HepG2 (cell line): Measurements from ENCODE around the gene TOMM6. TPM values are rescaled to one million over a fixed set of nuclear protein-coding genes. Genes with fewer than 3 reads are reported as not detected.

ENCODE experiments used
- CAMTA2 ChIP-seq: sonication (generic); formaldehyde crosslinking; IDR thresholded peaks from 2 replicates; pipeline ENCODE4 v1.4.0; 2020; ENCODE audit warnings: mild to moderate bottlenecking, missing genetic modification reagents, borderline replicate concordance
- HIC2 ChIP-seq: sonication (generic); formaldehyde crosslinking; IDR thresholded peaks from 2 replicates; pipeline ENCODE4 v1.9.0; 2022; ENCODE audit warnings: low read depth, missing genetic modification reagents
- HMG20A ChIP-seq: IDR thresholded peaks from 2 replicates; pipeline ENCODE4 v1.6.1; 2016; ENCODE audit warnings: borderline replicate concordance
- IRF1 ChIP-seq: sonication (generic); formaldehyde crosslinking; IDR thresholded peaks from 2 replicates; pipeline ENCODE4 v1.4.0; 2020; ENCODE audit warnings: low read depth, mild to moderate bottlenecking, missing genetic modification reagents
- KDM4B ChIP-seq: sonication (generic); formaldehyde crosslinking; IDR thresholded peaks from 2 replicates; pipeline ENCODE4 v1.4.0; 2020; ENCODE audit warnings: missing genetic modification reagents
- KMT2B ChIP-seq: IDR thresholded peaks from 2 replicates; pipeline ENCODE4 v1.6.1; 2016; ENCODE audit warnings: missing genetic modification reagents, missing compliant biosample characterization
- MAF1 ChIP-seq: sonication (generic); formaldehyde crosslinking; IDR thresholded peaks from 2 replicates; pipeline ENCODE4 v1.5.0; 2020; ENCODE audit warnings: missing genetic modification reagents, borderline replicate concordance
- MIER3 ChIP-seq: IDR thresholded peaks from 2 replicates; pipeline ENCODE4 v1.6.1; 2016; ENCODE audit warnings: missing compliant biosample characterization, borderline replicate concordance
- NCOA5 ChIP-seq: sonication (generic); formaldehyde crosslinking; IDR thresholded peaks from 2 replicates; pipeline ENCODE4 v1.4.0; 2020; ENCODE audit warnings: missing genetic modification reagents
- PBX3 ChIP-seq: sonication (generic); formaldehyde crosslinking; IDR thresholded peaks from 2 replicates; pipeline ENCODE4 v1.8.1; 2023; ENCODE audit warnings: missing genetic modification reagents, inconsistent platforms, borderline replicate concordance
- RFX1 ChIP-seq: fragments of 450-650 bp; IDR thresholded peaks from 2 replicates; pipeline ENCODE4 v1.6.1; 2017
- SMARCC2 ChIP-seq: fragments of 450-650 bp; IDR thresholded peaks from 2 replicates; pipeline ENCODE4 v1.6.1; 2017; ENCODE audit warnings: antibody characterized with exemption, mild to moderate bottlenecking
- TCF7 ChIP-seq: sonication (generic); IDR thresholded peaks from 2 replicates; pipeline ENCODE4 v1.6.1; 2016; ENCODE audit warnings: antibody characterized with exemption, low read depth
- YEATS4 ChIP-seq: sonication (generic); formaldehyde crosslinking; IDR thresholded peaks from 2 replicates; pipeline ENCODE4 v1.4.0; 2020; ENCODE audit warnings: missing genetic modification reagents, borderline replicate concordance
- ZFP91 ChIP-seq: sonication (generic); formaldehyde crosslinking; IDR thresholded peaks from 2 replicates; pipeline ENCODE4 v1.9.0; 2022; ENCODE audit warnings: missing genetic modification reagents, mild to moderate bottlenecking, borderline replicate concordance
- ZNF207 ChIP-seq: fragments of 450-650 bp; IDR thresholded peaks from 2 replicates; pipeline ENCODE4 v1.6.1; 2016; ENCODE audit warnings: antibody characterized with exemption, borderline replicate concordance
- ZNF572 ChIP-seq: sonication (generic); formaldehyde crosslinking; IDR thresholded peaks from 2 replicates; pipeline ENCODE4 v1.5.1; 2020; ENCODE audit warnings: mild to moderate bottlenecking, missing genetic modification reagents
- ZNF605 ChIP-seq: sonication (generic); formaldehyde crosslinking; IDR thresholded peaks from 2 replicates; pipeline ENCODE4 v1.8.0; 2022; ENCODE audit warnings: mild to moderate bottlenecking, missing genetic modification reagents
- ZNF674 ChIP-seq: sonication (generic); formaldehyde crosslinking; IDR thresholded peaks from 2 replicates; pipeline ENCODE4 v1.5.0; 2020; ENCODE audit warnings: low read depth, mild to moderate bottlenecking, missing genetic modification reagents
- ZNF724P ChIP-seq: sonication (generic); formaldehyde crosslinking; IDR thresholded peaks from 2 replicates; pipeline ENCODE4 v1.8.0; 2022; ENCODE audit warnings: missing genetic modification reagents, borderline replicate concordance
- ZNF776 ChIP-seq: sonication (generic); formaldehyde crosslinking; IDR thresholded peaks from 2 replicates; pipeline ENCODE4 v1.4.0; 2020; ENCODE audit warnings: mild to moderate bottlenecking, missing genetic modification reagents
- ZNF782 ChIP-seq: sonication (generic); formaldehyde crosslinking; IDR thresholded peaks from 2 replicates; pipeline ENCODE4 v1.4.0; 2020; ENCODE audit warnings: missing genetic modification reagents, mild to moderate bottlenecking, borderline replicate concordance
- ZNF792 ChIP-seq: IDR thresholded peaks from 2 replicates; pipeline ENCODE4 v1.6.1; 2016
- ZUFSP ChIP-seq: sonication (generic); formaldehyde crosslinking; IDR thresholded peaks from 2 replicates; pipeline ENCODE4 v1.9.0; 2021; ENCODE audit warnings: missing genetic modification reagents, mild to moderate bottlenecking, borderline replicate concordance
- polyA plus RNA-seq, 8 experiments: library from polyadenylated mRNA; depleted of rRNA in 3 of 8; stranded (reverse) in 7 of 8; unstranded in 1 of 8; fragments of >200 nt; fragmentation: Illumina TruSeq in 4 of 8; extraction: Trizol in 4 of 8; gene quantifications; 2 replicates each; pipeline versions ENCODE4 v1.2.1 to v1.2.3, GENCODE V29; 2011 to 2016; ENCODE audit warnings: low read depth in 4 of 8, missing spikeins in 1 of 8, mixed read lengths in 1 of 8; ENCODE audit not compliant: insufficient read depth in 1 of 8
- total RNA-seq, 5 experiments: library from RNA; depleted of rRNA; stranded (reverse); fragments of >200 nt; fragmentation: Illumina TruSeq; extraction: Trizol; gene quantifications; 2 replicates each; pipeline ENCODE4 v1.2.3, GENCODE V29; 2016; ENCODE audit warnings: low read depth in 1 of 5
- TF ChIP-seq, protein P1 (sequence below): sonication (generic); formaldehyde crosslinking; IDR thresholded peaks from 2 replicates; pipeline ENCODE4 v1.4.0; 2020; ENCODE audit warnings: mild to moderate bottlenecking, missing genetic modification reagents

TOMM6 gene
- total and polyA plus RNA-seq, 2 of the 13 experiments (the other 11 are each of a cell fraction or from before 2014, with no cell fraction given) = 320 to 321 TPM

DNA sequence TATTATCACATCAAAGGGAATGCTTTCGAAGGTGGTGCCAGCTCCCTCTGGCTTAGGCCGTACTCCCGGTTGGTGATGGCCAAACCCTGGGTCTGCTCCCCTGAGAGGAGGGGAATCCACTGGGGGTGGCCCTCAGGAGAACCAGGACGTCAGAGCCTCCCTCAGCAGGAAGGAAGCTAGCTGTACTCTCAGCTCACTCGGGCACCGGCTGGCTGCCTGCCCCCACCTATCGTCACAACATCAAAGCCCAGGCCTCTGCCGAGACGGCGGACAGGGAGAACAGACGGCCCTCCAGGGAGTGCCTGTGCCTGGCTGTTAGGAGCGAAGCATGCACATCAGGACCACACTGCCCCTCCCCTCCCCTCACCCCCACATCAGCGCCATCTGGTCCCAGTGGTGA is 31.1 kb upstream of the TOMM6 start (continued):
- TF ChIP-seq ZNF674 (CRISPR knock-in tag) (no peak), ZNF782 (no peak), MAF1 (no peak), TCF7 (peak; percentile 58; the same call in 1 of the 2 replicates), ZNF776 (CRISPR knock-in tag) (no peak), ZNF207 (no peak), CAMTA2 (CRISPR knock-in tag) (no peak), ZNF792 (no peak), ZFP91 (CRISPR knock-in tag) (peak; percentile 37; the same call in 1 of the 2 replicates), HIC2 (CRISPR knock-in tag) (0 out of 2 replicates have a peak, but pooled peaks have one; percentile 49), ZNF572 (CRISPR knock-in tag) (0 out of 2 replicates have a peak, but pooled peaks have one; percentile 36), ZNF724P (CRISPR knock-in tag) (no peak), PBX3 (CRISPR knock-in tag) (no peak), NCOA5 (CRISPR knock-in tag) (no peak), MIER3 (CRISPR knock-in tag) (no peak), RFX1 (no peak), ZNF605 (no peak), IRF1 (CRISPR knock-in tag) (no peak), ZUFSP (no peak), HMG20A (CRISPR knock-in tag) (no peak), KMT2B (CRISPR knock-in tag) (no peak), YEATS4 (CRISPR knock-in tag) (no peak), SMARCC2 (no peak), KDM4B (CRISPR knock-in tag) (no peak)
- TF ChIP-seq, protein P1, sequence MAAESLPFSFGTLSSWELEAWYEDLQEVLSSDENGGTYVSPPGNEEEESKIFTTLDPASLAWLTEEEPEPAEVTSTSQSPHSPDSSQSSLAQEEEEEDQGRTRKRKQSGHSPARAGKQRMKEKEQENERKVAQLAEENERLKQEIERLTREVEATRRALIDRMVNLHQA = no peak
